Panc1 (cell line): Measurements from ENCODE around the gene ABCD3.
"Not testable (repeated sequence)": the region's sequence is repeated elsewhere in the genome, so short reads cannot be mapped to it uniquely, and the experiment has no call there.

Source experiments
- POLR2AphosphoS5 ChIP-seq: IDR thresholded peaks from 2 replicates; pipeline ENCODE4 v1.6.1; 2012; ENCODE audit warnings: mild to moderate bottlenecking, low read depth, low read length, moderate library complexity
- SIN3A ChIP-seq: IDR thresholded peaks from 2 replicates; pipeline ENCODE4 v1.6.1; 2012; ENCODE audit warnings: low read depth, mild to moderate bottlenecking, low read length, moderate library complexity, borderline replicate concordance; ENCODE audit not compliant: insufficient read depth
- TCF7L2 ChIP-seq: IDR thresholded peaks from 2 replicates; pipeline ENCODE4 v1.6.1; 2011; ENCODE audit warnings: mild to moderate bottlenecking, low read depth, low read length, inconsistent platforms
- TF ChIP-seq, protein P1 (sequence below): fragments of 450-650 bp; IDR thresholded peaks from 2 replicates; pipeline ENCODE4 v1.5.1; 2017; ENCODE audit warnings: mild to moderate bottlenecking
- TF ChIP-seq, protein P2 (sequence below), 2 experiments: IDR thresholded peaks; 2 replicates each; pipeline ENCODE4 v1.6.1; 2011 to 2012; ENCODE audit warnings: low read depth in 2 of 2, control low read depth in 1 of 2, low read length in 1 of 2, mild to moderate bottlenecking in 1 of 2, moderate library complexity in 1 of 2; ENCODE audit not compliant: insufficient read depth in 1 of 2

- TF ChIP-seq, protein P1, sequence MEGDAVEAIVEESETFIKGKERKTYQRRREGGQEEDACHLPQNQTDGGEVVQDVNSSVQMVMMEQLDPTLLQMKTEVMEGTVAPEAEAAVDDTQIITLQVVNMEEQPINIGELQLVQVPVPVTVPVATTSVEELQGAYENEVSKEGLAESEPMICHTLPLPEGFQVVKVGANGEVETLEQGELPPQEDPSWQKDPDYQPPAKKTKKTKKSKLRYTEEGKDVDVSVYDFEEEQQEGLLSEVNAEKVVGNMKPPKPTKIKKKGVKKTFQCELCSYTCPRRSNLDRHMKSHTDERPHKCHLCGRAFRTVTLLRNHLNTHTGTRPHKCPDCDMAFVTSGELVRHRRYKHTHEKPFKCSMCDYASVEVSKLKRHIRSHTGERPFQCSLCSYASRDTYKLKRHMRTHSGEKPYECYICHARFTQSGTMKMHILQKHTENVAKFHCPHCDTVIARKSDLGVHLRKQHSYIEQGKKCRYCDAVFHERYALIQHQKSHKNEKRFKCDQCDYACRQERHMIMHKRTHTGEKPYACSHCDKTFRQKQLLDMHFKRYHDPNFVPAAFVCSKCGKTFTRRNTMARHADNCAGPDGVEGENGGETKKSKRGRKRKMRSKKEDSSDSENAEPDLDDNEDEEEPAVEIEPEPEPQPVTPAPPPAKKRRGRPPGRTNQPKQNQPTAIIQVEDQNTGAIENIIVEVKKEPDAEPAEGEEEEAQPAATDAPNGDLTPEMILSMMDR, result not testable (repeated sequence)
- TF ChIP-seq POLR2AphosphoS5, SIN3A, TCF7L2: not testable (repeated sequence)
- TF ChIP-seq, protein P2, sequence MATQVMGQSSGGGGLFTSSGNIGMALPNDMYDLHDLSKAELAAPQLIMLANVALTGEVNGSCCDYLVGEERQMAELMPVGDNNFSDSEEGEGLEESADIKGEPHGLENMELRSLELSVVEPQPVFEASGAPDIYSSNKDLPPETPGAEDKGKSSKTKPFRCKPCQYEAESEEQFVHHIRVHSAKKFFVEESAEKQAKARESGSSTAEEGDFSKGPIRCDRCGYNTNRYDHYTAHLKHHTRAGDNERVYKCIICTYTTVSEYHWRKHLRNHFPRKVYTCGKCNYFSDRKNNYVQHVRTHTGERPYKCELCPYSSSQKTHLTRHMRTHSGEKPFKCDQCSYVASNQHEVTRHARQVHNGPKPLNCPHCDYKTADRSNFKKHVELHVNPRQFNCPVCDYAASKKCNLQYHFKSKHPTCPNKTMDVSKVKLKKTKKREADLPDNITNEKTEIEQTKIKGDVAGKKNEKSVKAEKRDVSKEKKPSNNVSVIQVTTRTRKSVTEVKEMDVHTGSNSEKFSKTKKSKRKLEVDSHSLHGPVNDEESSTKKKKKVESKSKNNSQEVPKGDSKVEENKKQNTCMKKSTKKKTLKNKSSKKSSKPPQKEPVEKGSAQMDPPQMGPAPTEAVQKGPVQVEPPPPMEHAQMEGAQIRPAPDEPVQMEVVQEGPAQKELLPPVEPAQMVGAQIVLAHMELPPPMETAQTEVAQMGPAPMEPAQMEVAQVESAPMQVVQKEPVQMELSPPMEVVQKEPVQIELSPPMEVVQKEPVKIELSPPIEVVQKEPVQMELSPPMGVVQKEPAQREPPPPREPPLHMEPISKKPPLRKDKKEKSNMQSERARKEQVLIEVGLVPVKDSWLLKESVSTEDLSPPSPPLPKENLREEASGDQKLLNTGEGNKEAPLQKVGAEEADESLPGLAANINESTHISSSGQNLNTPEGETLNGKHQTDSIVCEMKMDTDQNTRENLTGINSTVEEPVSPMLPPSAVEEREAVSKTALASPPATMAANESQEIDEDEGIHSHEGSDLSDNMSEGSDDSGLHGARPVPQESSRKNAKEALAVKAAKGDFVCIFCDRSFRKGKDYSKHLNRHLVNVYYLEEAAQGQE (IDR thresholded peaks at IDR 0.05; ENCODE audit: insufficient read depth in 1 of 2, low read depth in 2 of 2, low read length in 1 of 2), result not testable (repeated sequence)
Measured at GRCh38 chr1:94378493-94378892, 39.7 kb upstream of the ABCD3 start.
